GM19328 (cell line): ENCODE measurements around the gene GRAMD2A.
A peak's percentile ranks its signal among the peaks of the same experiment; 100 is the strongest.

Experiments
- ATAC-seq: cut with Tn5 transposase; IDR thresholded peaks from one replicate; pipeline ENCODE4 v1.9.1; 2021; ENCODE audit warnings: mild to moderate bottlenecking, moderate library complexity; ENCODE audit not compliant: unreplicated experiment

The GRAMD2A gene

DNA sequence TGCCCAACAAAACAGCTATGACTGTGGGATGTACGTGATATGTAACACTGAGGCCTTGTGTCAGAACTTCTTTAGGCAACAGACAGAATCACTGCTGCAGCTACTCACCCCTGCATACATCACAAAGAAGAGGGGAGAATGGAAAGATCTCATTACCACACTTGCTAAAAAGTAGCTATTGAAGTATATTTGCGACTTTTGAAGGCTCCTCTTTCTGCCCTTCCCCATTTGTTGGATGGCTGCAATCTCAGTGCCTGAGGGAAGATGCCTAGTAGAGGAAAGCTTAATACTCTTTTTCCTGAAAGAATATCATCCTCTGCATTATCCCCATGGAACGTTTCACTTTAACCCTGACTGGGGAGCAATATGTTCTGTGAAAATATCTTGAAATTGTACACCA lies 57.5 kb downstream of the GRAMD2A start:
- no peak for ATAC-seq

DNA sequence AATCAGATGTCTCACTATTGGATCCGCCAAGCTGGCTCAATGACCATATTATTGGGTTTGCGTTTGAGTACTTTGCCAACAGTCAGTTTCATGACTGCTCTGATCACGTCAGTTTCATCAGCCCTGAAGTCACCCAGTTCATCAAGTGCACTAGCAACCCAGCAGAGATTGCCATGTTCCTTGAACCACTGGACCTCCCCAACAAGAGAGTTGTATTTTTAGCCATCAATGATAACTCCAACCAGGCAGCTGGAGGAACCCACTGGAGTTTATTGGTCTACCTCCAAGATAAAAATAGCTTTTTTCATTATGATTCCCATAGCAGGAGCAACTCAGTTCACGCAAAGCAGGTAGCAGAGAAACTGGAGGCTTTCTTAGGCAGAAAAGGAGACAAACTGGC lies 57.9 kb downstream of the GRAMD2A start:
- ATAC-seq, result no peak

DNA sequence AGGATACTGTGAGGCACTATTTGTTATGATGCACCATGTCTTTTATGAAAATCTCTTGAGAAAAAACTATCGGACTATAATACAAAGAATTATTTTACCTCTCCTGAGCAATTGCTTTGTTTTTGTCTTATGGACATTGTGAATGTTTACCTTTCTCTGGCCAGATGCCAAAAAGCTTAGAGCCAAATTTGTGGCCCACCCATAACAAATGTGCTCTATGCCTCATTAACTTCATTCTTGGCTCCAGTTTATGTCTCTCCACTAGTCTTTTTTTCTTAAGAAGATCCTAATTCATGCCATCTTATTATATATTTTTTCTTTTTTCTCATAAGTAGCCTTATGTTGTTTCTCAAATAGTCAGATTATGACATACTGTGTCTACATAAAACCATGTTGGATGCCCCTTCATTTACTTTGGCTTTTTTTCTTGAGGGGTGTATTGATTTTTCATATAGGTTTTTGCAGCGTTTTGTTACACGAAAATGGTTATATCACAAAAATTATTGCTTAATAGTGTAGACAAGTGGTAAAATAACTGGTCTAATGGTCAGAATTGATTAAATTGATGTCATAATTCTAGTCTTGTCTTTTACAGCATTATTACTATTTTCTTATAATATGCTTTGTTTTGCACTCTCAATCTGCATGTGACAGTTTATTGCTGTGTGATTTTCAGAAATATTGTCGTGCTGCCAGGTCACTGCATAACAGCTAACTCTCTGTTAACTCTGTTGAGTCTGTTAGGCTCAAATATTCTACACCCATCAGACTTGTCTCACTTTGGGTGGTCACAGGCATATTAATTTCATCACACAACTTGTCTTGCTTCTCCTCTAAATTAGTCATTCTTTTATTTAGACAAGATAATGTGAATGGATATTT lies 61.2 kb downstream of the GRAMD2A start:
- ATAC-seq, result no peak

DNA sequence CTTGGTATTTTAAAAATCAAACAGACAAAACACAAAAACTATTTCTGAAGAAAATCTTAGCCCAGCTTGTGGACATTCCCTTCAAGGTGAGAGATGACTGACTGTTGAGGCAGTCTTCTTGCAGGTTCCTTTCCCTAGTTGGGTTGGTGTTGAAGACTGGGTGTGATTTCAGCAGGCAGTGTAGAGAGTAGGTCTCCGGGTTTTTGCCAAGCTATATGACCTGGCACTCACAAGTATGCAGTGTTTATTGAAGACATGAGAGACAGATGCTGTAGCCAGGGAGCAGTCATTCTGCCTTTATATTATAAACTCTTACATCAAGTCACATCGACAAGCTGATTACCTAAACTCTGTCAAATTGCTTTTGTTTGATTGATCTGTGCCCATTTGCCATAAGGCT lies 61.9 kb downstream of the GRAMD2A start:
- no peak for ATAC-seq

DNA sequence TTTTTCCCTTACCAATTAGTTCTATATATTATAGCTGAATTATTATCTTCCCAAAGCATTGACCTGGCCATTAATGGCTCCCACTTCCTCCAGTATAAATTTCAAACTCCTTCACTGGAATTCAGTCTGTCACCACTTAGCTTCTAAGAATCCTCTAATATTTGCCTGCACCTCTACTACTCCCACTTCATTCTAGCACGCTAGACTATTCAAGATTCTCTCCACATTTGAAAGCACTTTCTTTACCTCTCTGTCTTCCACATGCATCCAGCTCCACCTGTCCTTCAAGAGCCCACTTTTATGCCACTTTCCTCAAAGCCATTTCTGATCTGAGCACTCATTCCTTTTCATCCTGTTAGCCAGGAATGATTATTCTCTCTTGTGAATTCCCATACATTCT lies 64.4 kb downstream of the GRAMD2A start:
- ATAC-seq, result no peak

DNA sequence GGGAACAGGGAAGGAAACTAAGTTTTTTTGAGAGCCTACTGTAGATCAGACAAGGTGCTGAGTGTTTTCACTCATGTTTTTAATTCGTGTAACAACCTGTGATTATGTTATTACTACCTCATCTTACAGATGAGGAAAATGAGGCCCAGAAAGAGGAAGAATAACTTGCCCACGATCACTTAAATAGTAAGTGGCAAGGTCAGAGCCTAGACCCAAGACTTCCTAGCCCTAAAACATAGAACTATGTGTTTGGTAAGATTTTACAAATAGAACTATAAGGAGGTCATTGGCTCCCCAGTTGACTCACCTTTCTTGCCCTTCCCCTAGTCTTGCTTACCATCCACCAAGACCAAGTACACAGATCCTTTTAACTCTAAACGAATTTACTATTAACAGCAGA lies 65.7 kb downstream of the GRAMD2A start:
- ATAC-seq, result no peak

DNA sequence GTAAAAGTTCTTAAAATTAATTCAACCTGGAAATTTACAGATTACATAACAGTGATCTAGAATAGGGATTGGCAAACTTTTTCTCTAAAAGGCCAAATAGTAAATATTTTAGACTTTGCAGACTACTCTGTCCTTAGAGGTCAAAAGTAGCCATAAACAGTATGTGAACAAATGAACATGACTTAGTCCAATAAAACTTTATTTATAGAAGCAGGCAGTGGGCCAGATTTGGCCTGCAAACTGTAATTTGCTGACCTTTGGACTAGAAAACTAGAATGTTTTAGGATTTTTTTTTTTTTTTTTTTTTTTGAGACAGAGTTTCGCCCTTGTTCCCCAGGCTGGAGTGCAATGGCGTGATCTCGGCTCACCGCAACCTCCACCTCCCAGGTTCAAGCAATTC lies 67.3 kb downstream of the GRAMD2A start:
- ATAC-seq, result no peak

DNA sequence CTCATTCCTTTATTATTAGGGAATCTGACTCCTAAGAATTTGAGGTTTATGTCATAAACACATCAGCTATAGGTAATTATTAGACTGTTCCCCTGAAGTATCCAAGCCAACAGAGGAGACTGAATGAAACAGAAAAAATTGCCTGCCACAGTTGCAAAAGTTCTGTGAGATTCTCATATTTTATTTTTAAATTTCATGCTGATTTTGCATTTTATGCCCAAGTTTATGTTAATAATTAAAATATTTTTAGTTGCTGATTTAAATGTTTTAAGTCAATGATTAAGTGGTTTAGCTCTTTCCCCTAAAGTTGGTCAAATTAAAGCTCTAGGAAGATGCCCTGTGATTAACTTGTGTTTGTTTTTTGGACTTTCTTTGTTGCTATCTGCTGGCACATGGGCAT lies 69.2 kb downstream of the GRAMD2A start:
- ATAC-seq, result no peak

DNA sequence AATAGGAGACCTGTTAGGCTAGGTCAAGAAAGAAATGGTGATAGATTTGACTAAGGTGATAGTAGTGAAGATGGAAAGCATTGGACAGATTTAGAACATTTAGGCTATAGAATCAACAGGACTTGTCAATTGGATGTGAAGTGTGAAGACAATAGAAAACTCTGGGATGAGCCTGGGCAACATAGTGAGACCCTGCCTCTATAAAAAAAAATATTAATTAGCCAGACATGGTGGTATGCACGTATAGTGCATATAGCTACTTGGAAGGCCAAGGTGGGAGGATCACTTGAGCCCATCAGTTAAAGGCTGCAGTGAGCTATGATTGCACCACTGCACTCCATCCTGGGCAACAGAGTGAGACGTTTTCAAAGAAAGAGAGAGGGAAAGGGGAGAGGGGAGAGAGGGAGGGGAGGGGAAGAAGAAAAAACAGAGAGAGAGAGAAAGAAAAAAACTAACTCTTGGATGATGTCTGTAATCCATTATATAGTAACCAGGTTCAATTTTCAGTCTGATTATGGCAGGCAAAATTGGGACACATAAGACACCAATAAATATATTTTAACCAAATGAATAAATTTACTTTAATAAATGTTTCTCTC lies 69.8 kb downstream of the GRAMD2A start:
- ATAC-seq, result no peak

DNA sequence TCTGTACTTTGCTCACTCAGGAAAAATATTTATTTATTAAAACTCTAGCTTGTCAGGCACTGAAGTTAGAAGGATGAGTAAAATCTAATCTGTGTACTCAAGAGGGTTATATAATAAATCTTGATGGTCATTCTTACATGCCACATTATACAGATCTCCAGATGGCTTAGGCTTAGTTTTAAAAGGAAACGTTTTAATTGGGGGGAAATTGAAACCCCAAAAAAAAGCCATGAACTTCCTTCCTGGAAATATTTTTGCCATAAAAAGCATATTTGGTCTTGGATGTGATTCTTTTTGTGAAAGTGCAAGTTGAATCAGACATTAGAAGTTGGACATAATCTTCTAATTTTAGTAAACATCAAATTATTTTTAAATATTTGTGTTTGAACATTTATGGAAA lies 73.4 kb downstream of the GRAMD2A start:
- ATAC-seq, result no peak

DNA sequence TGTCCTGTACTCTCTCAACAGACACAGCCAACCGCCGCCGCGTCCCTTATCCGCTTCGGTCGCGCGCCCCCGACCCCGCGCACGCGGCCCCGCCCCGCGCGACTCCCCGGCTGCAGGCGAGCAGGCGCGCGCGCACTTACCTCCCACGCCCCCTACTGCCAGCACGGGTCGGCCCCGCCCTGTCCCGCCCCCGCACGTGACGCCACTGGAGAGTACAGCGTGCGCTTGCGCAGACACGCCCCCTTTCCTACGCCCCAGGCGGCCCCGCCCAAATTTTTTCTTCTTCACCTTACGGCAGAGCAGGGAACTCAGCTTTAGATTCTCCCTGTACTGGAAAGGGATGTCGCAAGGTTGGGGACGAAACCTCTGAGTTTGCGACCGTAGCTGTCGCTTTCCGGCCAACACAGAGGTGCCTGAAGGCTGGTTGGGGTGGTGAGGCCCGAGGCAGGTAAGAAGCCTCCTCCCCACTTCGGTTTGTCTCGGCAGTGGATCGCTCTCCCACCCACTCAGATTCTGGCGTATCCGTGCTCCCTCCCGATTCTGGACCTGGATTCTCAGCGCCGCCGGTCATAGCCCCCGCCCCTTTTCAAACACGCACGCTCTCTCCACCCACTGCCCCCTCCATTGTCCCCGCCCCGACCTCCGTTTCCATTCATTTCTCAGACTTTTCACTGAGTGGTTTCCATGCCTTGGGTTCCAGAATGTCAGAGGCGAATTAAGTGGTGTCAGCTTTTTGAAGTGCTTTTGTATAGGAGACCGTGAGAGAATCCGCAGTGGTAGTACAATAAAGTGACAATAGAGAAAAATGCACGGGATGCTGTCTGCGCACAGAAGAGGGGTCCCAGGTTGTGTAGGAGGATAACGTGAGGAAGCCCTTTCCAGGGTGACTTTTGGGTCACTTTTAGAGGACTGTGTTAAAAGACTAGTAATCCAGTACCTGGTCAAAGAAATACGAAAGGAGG lies 79.3 kb downstream of the GRAMD2A start, which contains the start of the genes MYO9A and SENP8:
TSS of gene MYO9A (minus strand) at position 134 of the 962 bp plus-strand sequence. CDS start 71,587 bp downstream, outside the sequence.
TSS of gene SENP8 (plus strand) at position 387 of the 962 bp plus-strand sequence. CDS start 21,221 bp downstream, outside the sequence.
- ATAC-seq, result peak; percentile 63

DNA sequence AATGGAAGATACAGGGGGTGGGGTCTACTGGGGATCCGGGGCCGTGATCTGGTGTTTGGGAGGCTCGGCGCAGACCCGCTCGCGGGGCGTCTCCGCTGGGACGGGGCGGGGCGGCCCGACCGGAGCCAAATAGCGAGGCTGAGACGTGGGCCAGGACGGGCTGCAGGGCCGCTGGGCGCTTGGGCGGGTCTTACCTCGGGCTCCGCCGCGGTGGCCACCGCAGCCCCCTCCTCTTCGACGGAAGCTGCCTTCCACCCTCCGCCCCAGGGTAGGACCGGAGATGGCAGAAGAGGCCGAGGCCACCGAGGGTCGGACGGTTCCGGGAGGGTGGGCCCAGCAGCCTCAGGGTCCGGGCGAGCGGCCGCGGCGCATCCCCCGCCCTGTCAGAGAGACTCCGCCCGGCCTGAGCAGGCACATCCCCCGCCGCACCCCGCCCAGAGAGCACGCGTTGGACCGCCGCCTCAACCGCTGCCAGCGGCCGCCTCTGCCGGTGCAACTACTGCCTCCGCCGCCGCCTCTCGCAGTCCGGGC lies 80.0 kb downstream of the GRAMD2A start:
- ATAC-seq, result peak; percentile 61

DNA sequence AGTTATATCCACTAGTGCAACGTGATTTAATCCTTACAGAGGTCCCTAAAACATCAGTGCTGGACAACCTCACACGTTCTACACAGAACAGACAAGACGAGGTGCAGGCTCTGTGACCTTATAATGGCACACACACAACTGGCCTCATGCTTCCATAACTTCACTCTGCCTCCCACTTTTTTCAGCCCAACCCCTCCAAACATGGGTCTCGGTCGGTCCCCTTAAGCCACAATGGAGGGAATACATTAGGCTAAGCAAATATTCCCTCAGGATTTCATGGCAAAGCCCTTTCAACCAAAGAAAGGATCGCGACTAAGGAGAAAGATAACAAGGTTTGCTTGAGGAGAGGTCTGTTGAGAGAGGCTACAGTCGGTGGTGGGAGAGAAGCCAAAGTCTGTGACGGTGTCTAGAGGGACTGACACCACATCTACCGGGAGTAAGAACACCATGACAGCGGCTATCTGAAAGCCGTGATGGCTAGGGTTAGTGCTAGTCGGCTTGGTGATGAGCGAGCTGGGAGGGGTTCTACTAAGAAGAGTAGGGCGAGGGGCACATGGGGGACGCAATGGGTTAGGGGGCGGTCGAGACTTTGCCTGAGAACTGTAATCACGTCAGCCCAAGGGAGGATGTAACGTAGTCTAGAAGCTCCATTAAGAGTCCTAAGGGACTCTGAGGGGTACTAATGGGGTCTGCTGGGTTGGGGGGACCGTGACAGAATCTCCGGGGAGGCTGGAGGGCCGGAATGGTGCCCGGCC lies 80.7 kb downstream of the GRAMD2A start:
- no peak for ATAC-seq

DNA sequence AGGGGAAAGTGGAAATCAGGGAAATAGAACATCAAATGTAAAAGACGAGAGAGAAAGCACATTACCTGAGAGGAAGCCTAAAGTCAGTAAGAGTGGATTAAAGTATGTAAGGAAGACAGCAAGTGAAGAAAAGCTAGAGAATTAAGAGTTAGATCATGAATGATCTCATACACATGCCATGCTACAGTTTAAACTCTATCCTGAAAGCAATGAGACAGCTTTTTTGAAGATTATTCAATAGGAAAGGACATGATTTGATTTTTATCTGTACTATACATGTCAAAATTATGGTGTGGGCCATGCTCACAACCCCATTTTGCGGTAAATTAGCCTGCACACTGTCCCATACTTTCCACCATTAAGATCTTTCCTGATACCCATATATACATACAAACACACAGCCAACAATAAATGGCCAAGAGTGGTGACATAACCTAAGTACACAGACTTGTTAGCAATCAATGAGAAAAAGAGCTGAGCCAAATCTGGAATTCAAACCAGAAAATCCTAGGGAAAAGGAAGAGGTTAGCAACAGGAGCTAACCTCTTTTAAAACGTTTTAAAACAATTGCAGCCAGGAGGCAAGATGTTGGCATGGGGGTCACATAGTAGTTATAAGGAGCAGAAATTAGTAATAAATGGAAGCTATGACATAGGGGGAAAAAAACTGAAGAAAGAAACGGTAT lies 84.1 kb downstream of the GRAMD2A start:
- ATAC-seq, result no peak

DNA sequence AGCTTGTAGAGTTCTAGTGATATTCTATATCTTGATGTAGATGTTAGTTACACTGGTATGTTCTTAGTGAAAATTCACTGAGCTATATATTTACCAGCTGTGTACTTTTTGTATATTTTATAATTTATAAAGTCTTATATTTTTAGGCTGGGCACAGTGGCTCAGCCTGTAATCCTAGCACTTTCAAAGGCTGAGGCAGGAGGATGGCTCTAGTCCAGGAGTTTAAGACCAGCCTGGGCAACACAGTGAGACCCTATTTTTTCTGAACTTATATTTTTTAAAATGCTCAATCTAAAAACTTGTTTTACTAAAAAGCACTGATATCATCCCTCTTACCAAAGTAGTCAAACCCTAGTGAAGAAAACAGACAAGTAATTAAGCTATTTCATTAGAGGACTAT lies 84.8 kb downstream of the GRAMD2A start:
- no peak for ATAC-seq

DNA sequence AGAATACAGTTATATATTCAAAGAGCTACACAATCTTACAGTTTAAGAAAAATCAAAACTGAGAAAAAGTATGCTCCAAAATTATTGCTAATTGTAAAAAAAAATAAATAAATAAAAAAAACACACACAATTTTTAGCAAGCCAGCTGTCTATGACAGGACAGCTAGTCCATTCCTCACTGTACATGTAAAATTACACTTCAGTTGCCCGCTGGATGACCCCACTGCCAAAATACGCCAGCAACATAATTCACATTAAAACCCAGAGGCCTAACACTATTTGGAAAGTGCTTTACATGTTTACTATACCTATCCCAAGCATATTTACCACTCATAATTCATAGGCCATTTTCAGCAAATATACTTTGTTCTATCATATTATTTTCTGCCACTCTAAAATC lies 85.5 kb downstream of the GRAMD2A start:
- ATAC-seq, result no peak

DNA sequence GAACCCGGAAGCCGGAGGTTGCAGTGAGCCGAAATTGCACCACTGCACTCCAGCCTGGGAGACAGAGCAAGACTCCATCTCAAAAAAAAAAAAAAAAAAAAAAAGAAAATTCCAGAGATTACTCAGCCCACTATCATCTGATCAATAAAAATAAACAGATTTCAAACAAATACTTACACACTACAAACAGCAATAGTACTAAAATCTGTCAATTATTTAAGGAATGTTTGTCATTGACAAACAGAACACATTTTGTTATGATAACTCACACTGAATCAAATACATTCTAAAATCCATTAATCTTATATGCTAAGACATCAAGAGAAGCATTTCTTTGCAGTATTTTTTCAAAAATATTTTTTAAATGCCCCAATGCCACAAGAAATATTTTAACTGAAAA lies 87.2 kb downstream of the GRAMD2A start:
- ATAC-seq, result no peak
